ENCODE measurements around the gene CAVIN2. TPM values are rescaled to one million over a fixed set of nuclear protein-coding genes. Genes with fewer than 3 reads are reported as not detected.
A peak's percentile ranks its signal among the peaks of the same experiment; 100 is the strongest.

CAVIN2 gene
- total RNA-seq, 2 donors from 2014 or later, result 10.9 to 15.8 TPM

- 25 to 38% methylated on average over 1 of the region's 1 CpG for WGBS, 2 donors
- DNase-seq (no peak), ATAC-seq (no peak)
- no peak overlapping the region for H3K4me3 ChIP-seq
- peak overlapping the region in 1 of 4 donors; percentile 15 for H3K27ac ChIP-seq
- no peaks in the 10 kb centered on the region for H3K36me3 ChIP-seq (replicated peaks in 1 of 2; ENCODE audit: insufficient read depth in 1 of 2, low read depth in 2 of 2)
- TF ChIP-seq POLR2A (IDR thresholded peaks at IDR 0.05) (no peak), CTCF (IDR thresholded peaks at IDR 0.05) (no peak)
- no peaks in the 10 kb centered on the region for H3K9me3 ChIP-seq
- no peaks in the 10 kb centered on the region for H3K27me3 ChIP-seq
- intact Hi-C loops (cut with DNase I), result no loop called here
- peaks cover 15% of the 10 kb centered on the region for H3K4me1 ChIP-seq
Observed at GRCh38 chr2:191885098-191885497, 38.2 kb upstream of the CAVIN2 start.

GRCh38 chr2:191881982-191882816 lies 35.3 kb upstream of the CAVIN2 start:
- DNase-seq, result no peak
- peaks cover 15% of the 10 kb centered on the region for H3K4me1 ChIP-seq

GRCh38 chr2:191878548-191879279 lies 31.8 kb upstream of the CAVIN2 start:
- Histone ChIP-seq H3K27ac (peak overlapping the region in 3 of 4 donors; percentile 31 to 53 (median 43)), H3K36me3 (replicated peaks in 1 of 2; ENCODE audit: insufficient read depth in 1 of 2, low read depth in 2 of 2) (no peaks in the 10 kb centered on the region), H3K4me1 (no peaks in the 10 kb centered on the region), H3K4me3 (no peak overlapping the region), H3K9me3 (no peaks in the 10 kb centered on the region), H3K27me3 (no peaks in the 10 kb centered on the region)
- DNase-seq (no peak), ATAC-seq (peak; percentile 88)
- TF ChIP-seq CTCF (IDR thresholded peaks at IDR 0.05), result no peak
- TF ChIP-seq POLR2A (IDR thresholded peaks at IDR 0.05), result no peak
- intact Hi-C loops (cut with DNase I), result no loop called here
- 42 to 46% methylated on average over 2 of the region's 2 CpGs for whole genome bisulfite sequencing, 2 donors

More at GRCh38 chr2:191881982-191882816, 35.3 kb upstream of the CAVIN2 start:
- no peaks in the 10 kb centered on the region for H3K9me3 ChIP-seq
- no peak overlapping the region for H3K27ac ChIP-seq
- no peak overlapping the region for H3K4me3 ChIP-seq
- intact Hi-C loops (cut with DNase I), result no loop called here
- H3K36me3 ChIP-seq (replicated peaks in 1 of 2; ENCODE audit: insufficient read depth in 1 of 2, low read depth in 2 of 2), result no peaks in the 10 kb centered on the region
- H3K27me3 ChIP-seq, result no peaks in the 10 kb centered on the region
- TF ChIP-seq CTCF (IDR thresholded peaks at IDR 0.05) (no peak), POLR2A (IDR thresholded peaks at IDR 0.05) (no peak)
- WGBS, 2 donors, result 92% methylated on average over 33 to 34 of the region's 34 CpGs
- ATAC-seq, result no peak

GRCh38 chr2:191877875-191878274 lies 31.0 kb upstream of the CAVIN2 start:
- intact Hi-C loops (cut with DNase I), result no loop called here
- H3K27me3 ChIP-seq, result no peaks in the 10 kb centered on the region
- no peak for ATAC-seq
- TF ChIP-seq POLR2A (IDR thresholded peaks at IDR 0.05) (no peak), CTCF (IDR thresholded peaks at IDR 0.05) (no peak)
- H3K4me1 ChIP-seq, result no peaks in the 10 kb centered on the region
- no peak for DNase-seq
- H3K4me3 ChIP-seq, result no peak overlapping the region
- H3K27ac ChIP-seq, result peak overlapping the region in 2 of 4 donors; percentile 43 to 53
- H3K9me3 ChIP-seq, result no peaks in the 10 kb centered on the region
- no peaks in the 10 kb centered on the region for H3K36me3 ChIP-seq (replicated peaks in 1 of 2; ENCODE audit: insufficient read depth in 1 of 2, low read depth in 2 of 2)
- WGBS, 2 donors, result 58 to 60% methylated on average over 4 of the region's 4 CpGs

All from body of pancreas (tissue), 4 donors.